CD4-positive, alpha-beta T cell treated with Interleukin-6 for 4 hours (primary cell): Measurements from ENCODE around the gene SERGEF.
"Not testable (repeated sequence)": the region's sequence is repeated elsewhere in the genome, so short reads cannot be mapped to it uniquely, and the experiment has no call there.

Experiments used
- DNase-seq: peaks from one replicate; pipeline ENCODE4 v3.0.0-alpha.2; 2020; ENCODE audit warnings: mixed read lengths

The SERGEF gene

GRCh38 chr11:17898782-17899181 lies 114.1 kb downstream of the SERGEF start:
- no peak for DNase-seq

DNA sequence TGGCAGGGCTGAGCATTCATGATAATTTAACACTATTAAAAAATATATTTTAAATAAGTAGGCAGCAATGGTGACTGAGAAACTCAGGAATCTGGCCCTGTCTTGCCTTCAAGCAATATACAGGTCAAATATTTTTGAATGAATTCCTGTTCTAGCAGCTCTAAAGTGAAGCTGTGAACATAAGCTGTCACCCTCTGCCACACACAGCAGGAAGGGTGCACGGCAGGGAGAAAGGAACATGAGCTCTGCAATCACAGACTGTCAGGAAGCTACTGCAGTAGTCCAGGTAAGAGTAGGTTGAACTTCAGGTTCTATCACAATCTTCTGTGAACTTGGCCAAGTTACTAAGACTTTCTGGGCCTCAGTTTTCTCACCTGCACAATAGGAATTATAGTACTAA lies 114.8 kb downstream of the SERGEF start:
- DNase-seq, result no peak

- no peak for DNase-seq
These were observed 115.4 kb downstream of the SERGEF start for GRCh38 chr11:17897495-17897894.

- DNase-seq, result not testable (repeated sequence)
These were observed 116.2 kb downstream of the SERGEF start for GRCh38 chr11:17896496-17897151.

DNA sequence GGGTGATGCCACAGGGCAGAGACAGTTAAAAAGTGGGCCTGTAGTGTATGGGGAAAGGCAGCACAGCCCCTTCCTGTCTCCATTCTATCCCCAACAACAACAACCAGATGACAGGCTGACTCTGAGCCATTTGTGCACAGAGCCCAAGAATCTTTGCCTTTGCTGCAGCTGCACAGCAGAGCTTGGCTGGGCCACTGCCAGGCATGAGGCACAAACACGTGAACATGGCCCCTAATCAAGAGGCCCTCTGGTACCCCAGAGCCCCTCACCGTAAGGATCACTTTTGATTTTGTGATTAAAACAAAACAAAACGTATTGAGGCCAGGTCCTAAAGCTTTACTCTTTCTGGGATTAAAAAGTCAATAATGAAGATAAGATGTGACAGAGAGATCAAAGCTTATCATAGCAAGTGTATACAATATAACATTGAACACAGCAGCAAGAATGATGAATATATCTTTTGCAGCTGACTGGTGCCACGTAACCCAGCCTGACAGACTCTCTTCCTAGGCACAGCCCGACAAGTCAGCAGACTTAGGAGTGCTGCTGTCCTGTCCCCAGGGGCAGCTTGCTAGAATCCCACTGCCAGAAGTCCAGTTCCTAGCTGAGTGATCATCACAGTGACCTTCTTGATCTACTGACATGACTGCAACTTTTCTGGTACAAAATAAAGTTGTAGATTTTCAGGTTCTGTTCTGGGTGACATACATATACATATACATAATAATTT lies 117.8 kb downstream of the SERGEF start:
- DNase-seq, result no peak

GRCh38 chr11:17892409-17892808 lies 120.4 kb downstream of the SERGEF start:
- no peak for DNase-seq

DNA sequence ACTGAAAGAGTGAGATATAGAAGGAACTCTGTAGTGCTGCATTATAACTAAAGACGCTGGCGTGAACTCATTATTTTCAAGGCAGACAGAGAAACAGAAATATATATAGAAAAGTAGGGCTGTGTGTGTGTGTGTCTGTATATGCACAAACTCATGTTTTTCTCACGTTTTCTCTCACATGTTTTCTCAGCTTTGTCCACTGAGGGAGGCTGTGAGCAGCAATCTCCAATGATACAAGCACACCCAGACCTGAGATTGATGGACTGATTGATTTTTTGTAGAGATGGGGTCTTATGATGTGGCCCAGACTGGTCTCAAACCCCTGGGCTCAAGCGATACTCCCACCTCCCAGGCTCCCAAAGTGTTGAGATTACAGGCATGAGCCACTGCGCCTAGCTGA lies 122.5 kb downstream of the SERGEF start:
- DNase-seq, result no peak

GRCh38 chr11:17887779-17888178 lies 125.1 kb downstream of the SERGEF start:
- DNase-seq, result no peak

DNA sequence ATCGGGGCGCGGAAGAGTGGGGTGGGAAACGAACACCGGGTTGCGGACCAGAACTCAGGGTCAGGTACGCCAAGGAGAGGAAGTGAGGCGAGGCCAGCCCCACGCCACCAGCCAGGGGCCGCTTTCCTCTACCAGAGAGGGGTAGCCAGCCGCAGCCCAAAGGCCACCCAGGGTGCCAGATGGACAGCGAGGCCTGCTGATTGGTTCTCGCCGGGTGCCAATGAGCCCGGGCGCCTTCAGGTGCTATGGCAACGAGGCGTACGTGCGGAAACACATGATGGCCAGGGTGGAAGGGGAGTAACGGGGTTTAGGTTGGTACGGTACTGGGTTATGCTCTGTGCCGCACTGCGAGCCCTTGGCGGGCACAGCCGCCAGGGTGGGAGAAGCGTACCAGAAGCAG lies 128.9 kb downstream of the SERGEF start:
- no peak for DNase-seq

DNA sequence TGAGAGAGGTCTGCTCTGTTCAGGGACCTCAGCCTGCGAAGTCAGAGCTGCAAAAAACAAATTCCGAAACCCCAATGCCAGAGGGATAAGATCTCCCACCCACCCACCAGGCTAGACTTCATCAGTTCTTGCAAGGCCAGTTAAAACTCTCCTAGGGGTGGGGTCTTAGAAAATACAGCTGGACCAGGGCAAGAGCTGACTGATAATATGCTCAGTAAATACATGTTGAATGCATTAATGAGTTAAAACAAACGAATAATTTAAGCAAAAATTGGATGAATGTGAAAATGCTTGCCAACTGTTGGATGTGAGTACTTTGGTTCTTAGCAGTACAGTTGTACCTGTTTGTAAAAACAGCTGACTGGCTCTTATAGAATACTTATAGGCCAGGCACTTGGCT lies 129.8 kb downstream of the SERGEF start:
- DNase-seq, result no peak

- no peak for DNase-seq
These were observed 134.1 kb downstream of the SERGEF start for GRCh38 chr11:17878743-17879142.

DNA sequence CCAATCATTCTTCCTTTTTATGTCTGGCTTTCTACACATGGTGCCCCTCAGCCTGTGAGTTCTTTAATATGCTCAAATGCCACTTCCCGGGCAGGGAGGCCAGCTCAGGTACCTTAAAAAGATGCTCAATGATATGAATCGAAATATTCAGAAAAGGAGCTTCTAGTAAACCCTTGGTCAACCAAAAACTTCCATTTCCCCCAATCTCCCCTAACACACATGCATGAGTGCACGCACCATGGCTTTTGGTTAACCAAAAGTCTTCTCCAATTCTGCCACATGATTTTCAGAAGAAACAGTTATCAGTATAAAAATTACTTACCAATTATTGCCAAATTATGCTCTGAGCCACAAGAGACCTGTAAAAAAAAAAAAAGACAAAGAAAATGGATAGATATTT lies 135.0 kb downstream of the SERGEF start:
- no peak for DNase-seq

DNA sequence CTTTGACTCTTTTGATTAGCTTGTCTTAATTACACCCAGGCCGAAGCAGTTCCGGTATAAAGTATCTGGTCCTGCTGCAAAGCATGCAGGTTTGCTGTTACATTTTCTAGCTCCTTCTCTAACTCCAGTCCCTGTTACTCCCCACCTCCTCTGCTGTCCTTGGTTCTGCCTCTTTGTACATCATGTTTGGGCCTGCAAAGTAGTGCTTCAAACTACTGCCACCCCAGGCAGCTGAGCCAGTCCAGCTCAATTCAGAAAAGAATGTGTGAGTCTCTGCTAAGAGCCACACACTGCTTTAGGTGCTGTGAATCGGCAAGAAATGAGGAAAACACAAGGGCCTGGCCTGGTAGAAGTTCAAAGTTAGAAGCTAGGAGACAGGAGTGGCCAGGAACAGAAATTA lies 136.0 kb downstream of the SERGEF start:
- DNase-seq, result no peak

GRCh38 chr11:17875891-17876290 lies 137.0 kb downstream of the SERGEF start:
- DNase-seq, result no peak

DNA sequence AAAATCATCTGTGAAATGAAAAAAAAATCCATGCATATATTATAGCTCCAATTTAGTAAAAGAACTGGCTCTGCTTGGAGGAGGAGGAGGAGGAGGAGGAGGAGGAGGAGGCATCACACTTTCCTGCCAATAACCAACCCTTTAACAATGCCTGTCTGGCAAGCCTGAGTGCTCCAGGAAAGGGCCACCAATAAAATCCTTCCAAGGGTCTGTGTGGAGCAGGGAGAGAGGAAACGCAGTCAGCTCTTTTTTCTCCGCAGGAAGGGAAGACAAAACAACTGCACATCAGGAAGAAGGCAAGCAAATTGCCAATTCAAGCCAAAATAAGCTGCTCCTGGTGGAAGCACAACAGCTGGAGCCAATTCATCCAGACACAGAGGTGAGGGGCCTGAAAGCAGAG lies 139.3 kb downstream of the SERGEF start:
- DNase-seq, result no peak

GRCh38 chr11:17868398-17868797 lies 144.4 kb downstream of the SERGEF start:
- DNase-seq, result not testable (repeated sequence)

GRCh38 chr11:17867341-17867740 lies 145.5 kb downstream of the SERGEF start:
- no peak for DNase-seq

DNA sequence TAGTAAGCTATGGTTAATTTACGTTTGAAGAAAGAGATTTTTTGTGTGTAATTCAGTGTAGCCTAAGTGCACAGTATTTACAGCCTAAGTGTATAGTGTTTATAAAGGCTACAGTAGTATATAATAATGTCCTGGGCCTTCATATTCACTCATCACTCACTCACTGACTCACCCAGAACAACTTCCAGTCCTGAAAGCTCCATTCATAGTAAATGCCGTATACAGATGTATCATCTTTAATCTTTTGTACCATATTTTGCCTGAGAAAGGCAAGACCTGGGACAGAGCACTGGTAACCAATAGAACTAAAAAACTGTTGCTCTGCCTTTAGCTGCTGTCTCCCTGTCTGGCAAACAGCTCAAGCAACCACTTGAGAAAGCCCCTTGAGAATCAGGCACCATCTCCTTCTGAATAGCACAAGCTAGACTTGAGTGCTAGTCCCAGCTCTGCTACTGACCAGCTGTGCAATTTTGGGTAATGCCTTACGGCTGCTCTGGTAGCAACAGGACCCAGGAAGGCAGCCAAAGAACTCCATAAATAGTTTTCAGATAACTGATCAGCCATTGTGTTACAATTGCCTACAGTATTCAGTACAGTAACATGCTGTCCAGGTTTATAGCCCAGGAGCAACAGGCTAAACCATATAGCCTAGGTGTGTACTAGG lies 146.9 kb downstream of the SERGEF start:
- DNase-seq, result no peak

DNA sequence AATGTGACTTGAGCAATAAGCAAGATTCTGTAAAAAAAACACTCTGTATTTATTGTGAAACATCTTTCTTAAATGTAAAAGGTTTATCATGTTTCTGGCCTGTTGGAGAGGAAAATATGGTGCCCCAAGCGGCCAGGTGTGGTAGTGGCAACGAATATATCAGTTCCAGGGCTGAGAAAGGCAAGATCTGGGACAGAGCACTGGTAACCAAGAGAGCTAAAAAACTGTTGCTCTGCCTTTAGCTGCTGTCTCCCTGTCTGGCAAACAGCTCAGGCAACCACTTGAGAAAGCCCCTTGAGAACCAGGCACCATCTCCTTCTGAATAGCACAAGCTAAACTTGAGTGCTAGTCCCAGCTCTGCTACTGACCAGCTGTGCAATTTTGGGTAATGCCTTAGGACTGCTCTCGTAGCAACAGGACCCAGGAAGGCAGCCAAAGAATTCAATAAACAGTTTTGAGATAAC lies 148.3 kb downstream of the SERGEF start:
- DNase-seq, result no peak

DNA sequence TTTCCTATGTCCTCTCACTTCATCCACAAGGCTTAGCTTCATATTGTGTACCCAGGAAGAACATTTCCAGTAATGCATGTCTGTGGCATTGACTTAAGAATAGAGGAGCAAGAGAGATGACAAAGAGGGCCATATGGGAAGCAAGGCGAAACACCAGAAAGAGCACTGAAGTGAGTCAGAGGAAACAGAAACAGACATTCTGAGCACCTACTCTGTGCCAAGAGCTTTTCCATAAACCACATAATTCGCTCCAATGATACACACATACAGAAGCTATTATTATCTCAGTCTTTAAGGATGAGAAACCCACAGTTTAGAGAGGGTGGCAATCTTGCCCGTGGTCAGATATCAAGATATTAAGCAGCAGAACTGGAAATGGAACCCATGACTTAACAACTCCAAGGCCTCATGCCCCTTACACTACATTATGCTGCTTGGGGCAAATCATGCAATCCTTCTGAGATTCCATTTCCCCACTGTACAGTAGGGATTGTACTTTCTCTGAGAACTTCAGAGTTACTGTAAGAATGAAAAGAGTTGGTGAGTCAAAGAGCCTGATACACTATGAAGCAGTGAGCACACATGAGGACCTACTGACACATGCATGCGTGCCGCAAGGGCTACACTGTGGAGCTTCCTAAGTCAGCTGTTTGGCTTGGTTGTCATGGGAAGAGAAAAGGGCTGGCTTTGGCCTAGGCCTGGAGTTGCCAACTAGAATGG lies 151.7 kb downstream of the SERGEF start:
- no peak for DNase-seq

- DNase-seq, result no peak
These were observed 153.3 kb downstream of the SERGEF start for GRCh38 chr11:17859552-17859951.

DNA sequence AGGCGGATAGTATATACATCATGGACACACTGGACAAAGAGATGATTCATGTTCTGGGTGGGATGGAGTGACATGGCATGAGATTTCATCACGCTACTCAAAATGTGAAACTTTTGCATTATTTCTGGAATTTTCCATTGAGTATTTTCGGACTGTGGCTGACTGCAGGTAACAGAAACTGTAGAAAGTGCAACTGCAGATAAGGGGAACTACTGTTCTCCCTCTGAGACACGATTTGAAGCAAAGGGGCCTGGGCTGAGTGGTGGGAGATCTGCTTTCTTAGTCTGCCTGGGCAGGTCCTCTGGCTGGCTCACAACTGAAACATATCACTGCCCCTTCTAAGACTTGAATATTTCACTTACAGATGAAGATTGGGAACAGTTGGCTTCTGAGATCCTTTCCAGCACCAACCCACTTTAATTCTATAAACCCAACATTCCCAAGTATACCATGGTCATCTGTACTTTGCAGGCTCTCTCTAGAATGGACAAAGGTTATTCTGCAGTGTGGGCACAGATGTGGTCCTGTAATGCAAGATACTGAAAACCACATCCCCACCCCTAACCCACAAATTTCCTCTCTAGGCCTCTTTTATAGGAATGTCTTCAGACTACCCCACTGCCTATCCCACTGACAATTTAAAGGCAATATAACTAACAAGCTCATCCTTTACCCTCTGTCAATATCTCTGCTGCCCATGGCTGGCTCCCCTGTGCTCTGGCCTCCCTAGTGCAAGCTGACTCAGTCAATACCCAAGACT lies 157.1 kb downstream of the SERGEF start:
- DNase-seq, result no peak

DNA sequence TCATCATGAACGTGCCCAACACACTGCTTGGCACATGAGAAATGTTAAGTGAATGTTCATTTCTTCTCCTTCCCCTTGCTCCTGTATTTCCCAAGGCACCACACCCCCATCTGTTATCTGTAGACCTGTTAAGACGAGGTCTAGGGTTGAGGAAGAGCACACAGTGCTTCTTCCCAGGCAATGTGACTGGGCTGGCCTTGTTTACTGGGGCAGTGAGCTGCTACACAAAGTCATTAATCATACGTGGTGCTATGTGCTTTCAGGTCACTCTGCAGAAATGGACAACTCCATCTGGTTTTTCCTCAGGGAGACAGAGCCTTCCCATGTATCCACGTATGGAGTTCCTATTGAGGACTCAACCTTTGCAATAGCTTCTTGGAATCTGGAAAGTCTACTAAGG lies 159.6 kb downstream of the SERGEF start:
- DNase-seq, result no peak
